Measurements from ENCODE around the gene HDAC9. TPM values are rescaled to one million over a fixed set of nuclear protein-coding genes. Genes with fewer than 3 reads are reported as not detected.

Gene HDAC9
- total and polyA plus RNA-seq, 2 of the 13 experiments (the other 11 are each of a cell fraction or from before 2014, with no cell fraction given): 0.05 to 0.07 TPM

DNA sequence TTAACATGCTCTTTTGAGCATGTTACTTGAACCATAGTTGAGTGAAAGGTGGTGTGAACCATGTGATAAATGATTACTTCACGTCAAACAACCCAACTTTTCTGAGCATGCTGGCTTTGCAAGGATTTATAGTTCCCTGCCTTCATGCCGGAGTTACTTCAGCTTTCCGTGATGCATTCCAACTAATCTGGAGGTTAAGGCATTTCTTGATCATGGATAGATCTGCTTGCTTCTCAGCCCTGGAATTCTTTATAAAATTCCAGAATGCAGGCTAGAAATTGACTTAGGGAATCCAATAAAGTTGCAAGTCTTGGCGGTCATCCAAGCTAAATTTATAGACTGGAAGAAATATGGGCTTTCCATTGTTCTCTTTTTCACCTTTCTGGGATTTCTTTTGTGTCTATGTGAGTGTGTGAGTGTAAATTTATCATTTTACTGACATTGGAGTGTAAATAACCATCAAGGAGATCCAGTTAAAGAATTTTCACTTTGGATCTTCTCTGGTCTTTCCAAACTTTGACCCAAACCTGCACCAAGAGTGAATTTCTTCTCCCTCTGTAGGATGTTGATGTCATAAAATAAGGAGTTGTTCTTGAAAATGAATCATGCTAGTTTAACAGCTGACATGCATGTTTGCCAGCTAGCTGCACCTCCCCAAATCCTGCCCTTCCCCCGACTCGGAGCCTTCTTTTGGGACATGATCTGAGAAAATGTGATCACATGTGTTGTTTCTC, 332.9 kb downstream of the HDAC9 start (continued):
- TF ChIP-seq ARID2 (CRISPR knock-in tag; IDR thresholded peaks at IDR 0.05; ENCODE audit: borderline replicate concordance): no peak

DNA sequence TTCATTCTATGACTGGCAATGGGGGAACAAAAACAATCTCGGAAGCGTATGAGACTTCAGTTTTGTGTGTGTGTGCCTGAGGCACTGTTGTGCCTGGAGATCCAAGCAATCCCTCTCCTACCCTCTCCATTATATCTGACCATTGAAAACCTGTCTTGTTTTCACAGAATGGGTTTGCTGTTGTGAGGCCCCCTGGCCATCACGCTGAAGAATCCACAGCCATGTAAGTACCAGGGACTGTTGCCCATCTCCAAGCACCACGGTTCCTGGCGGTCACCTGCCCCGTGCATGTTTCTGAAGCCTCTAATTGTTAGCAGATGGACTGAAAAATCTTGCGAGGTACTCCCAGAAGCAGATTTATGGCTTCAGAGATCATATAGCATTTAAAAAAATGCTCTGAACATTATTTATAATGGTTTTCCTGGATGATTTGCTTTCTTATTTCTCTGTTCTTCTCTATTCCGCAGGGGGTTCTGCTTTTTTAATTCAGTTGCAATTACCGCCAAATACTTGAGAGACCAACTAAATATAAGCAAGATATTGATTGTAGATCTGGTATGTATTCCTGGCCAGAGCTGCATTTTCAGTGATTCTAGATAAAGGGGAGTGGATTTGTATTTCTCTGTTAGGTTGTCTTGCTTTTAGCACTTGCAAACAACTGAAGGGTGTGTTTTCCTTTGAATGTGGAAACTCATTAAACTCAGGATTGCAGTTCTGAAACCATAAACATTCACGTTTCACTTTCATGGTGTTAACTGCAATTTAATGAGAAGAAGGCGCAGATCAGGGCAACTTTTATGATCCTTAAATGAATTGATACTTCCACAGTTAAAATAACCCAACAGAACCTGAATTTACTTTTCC, 333.7 kb downstream of the HDAC9 start:
- FAIRE-seq: no peak
- no TSS peak for BruUV-seq (replicated peaks)
- H3K9me3 ChIP-seq (ENCODE audit: low read length): peaks cover 39% of the 10 kb centered on the region
- DNase-seq (ENCODE audit: low spot score): no peak
- no peak overlapping the region for H3K9ac ChIP-seq (ENCODE audit: insufficient read depth, low read depth, low read length)
- WGBS (ENCODE audit: low lambda C conversion rate): 25% methylated on average over 11 of the region's 11 CpGs
- H3K4me1 ChIP-seq (ENCODE audit: insufficient read depth, low read length): no peaks in the 10 kb centered on the region
- intact Hi-C loops (cut with micrococcal nuclease; ENCODE audit: unreplicated experiment): no loop called here
- no peak for TF ChIP-seq KDM6A (CRISPR knock-in tag; IDR thresholded peaks at IDR 0.05; ENCODE audit: low read depth)
- in situ Hi-C loops (cut with HindIII; ENCODE audit: extremely low pct_ligation_motif_present, low pct_unique_long_range_greater_than_20kb): no loop called here
- no peak for ATAC-seq
- H3K27ac ChIP-seq (ENCODE audit: extremely low read length, insufficient read depth, low read length): no peak overlapping the region
- H4K20me1 ChIP-seq (ENCODE audit: insufficient read depth, low read length): no peaks in the 10 kb centered on the region
- no peaks in the 10 kb centered on the region for H3K27me3 ChIP-seq (ENCODE audit: control insufficient read depth in 1 of 2, insufficient read depth in 2 of 2, low read length in 2 of 2)
- H3K79me2 ChIP-seq (ENCODE audit: insufficient read depth, low read length): no peaks in the 10 kb centered on the region
- no peak overlapping the region for H3K4me3 ChIP-seq (replicated peaks in 1 of 3; ENCODE audit: insufficient read depth in 1 of 3, low read depth in 2 of 3, low read length in 3 of 3)
- H3K36me3 ChIP-seq (replicated peaks in 1 of 2; ENCODE audit: control insufficient read depth in 1 of 2, insufficient read depth in 2 of 2, low read length in 2 of 2): no peaks in the 10 kb centered on the region
- no peak overlapping the region for H3K4me2 ChIP-seq (ENCODE audit: low read depth, low read length)
- CTCF ChIA-PET (ENCODE audit: low intra/inter-chr PET ratio, low total read pairs): no interaction called here
- no peak overlapping the region for H2AFZ ChIP-seq (ENCODE audit: low read length)
- POLR2A ChIA-PET: no interaction called here

DNA sequence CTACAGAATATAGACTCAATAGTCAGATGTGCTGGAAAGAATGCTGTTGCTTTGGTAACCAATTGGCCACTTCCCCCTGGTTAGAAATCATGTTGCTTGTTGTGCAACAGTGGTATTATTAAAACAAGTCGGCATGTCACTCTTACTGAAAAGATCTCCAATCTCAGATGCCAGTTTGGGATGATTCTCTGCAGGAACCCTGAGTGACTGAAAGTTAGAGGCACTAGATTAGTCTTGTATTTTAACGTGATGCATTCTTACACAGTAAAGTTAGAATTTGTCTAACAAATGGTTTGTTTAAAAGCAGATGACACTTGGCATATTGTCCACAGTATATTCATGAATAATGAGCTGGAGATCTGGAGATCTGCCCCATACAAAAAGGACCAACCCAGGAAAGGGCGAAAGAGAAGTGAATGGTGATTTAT, 334.3 kb downstream of the HDAC9 start:
- no peak overlapping the region for H3K27ac ChIP-seq (ENCODE audit: extremely low read length, insufficient read depth, low read length)
- H3K9me3 ChIP-seq (ENCODE audit: low read length): peaks cover 38% of the 10 kb centered on the region
- ChIA-PET POLR2A (no interaction called here), CTCF (ENCODE audit: low intra/inter-chr PET ratio, low total read pairs) (no interaction called here)
- DNase-seq (ENCODE audit: low spot score): no peak
- H3K4me3 ChIP-seq (replicated peaks in 1 of 3; ENCODE audit: insufficient read depth in 1 of 3, low read depth in 2 of 3, low read length in 3 of 3): no peak overlapping the region
- no peaks in the 10 kb centered on the region for H4K20me1 ChIP-seq (ENCODE audit: insufficient read depth, low read length)
- H3K9ac ChIP-seq (ENCODE audit: insufficient read depth, low read depth, low read length): no peak overlapping the region
- in situ Hi-C loops (cut with HindIII; ENCODE audit: extremely low pct_ligation_motif_present, low pct_unique_long_range_greater_than_20kb): no loop called here
- H3K36me3 ChIP-seq (replicated peaks in 1 of 2; ENCODE audit: control insufficient read depth in 1 of 2, insufficient read depth in 2 of 2, low read length in 2 of 2): no peaks in the 10 kb centered on the region
- no peaks in the 10 kb centered on the region for H3K79me2 ChIP-seq (ENCODE audit: insufficient read depth, low read length)
- no TSS peak for BruUV-seq (replicated peaks)
- no peaks in the 10 kb centered on the region for H3K27me3 ChIP-seq (ENCODE audit: control insufficient read depth in 1 of 2, insufficient read depth in 2 of 2, low read length in 2 of 2)
- intact Hi-C loops (cut with micrococcal nuclease; ENCODE audit: unreplicated experiment): no loop called here
- ATAC-seq: no peak
- FAIRE-seq: no peak
- no peak overlapping the region for H3K4me2 ChIP-seq (ENCODE audit: low read depth, low read length)
- no peak for TF ChIP-seq NR2F2 (IDR thresholded peaks at IDR 0.05; ENCODE audit: borderline replicate concordance, low read depth)
- TF ChIP-seq ONECUT2 (CRISPR knock-in tag; IDR thresholded peaks at IDR 0.05): no peak
- no peak for TF ChIP-seq ZC3H13 (CRISPR knock-in tag; IDR thresholded peaks at IDR 0.05)
- TF ChIP-seq SMYD3 (CRISPR knock-in tag; IDR thresholded peaks at IDR 0.05): no peak
- TF ChIP-seq FOXK1 (CRISPR knock-in tag; IDR thresholded peaks at IDR 0.05; ENCODE audit: borderline replicate concordance, low read depth): no peak
- TF ChIP-seq ZBTB20 (CRISPR knock-in tag; IDR thresholded peaks at IDR 0.05; ENCODE audit: borderline replicate concordance, low read depth): no peak
- H2AFZ ChIP-seq (ENCODE audit: low read length): no peak overlapping the region
- WGBS (ENCODE audit: low lambda C conversion rate): 3% methylated on average over 3 of the region's 3 CpGs
- no peaks in the 10 kb centered on the region for H3K4me1 ChIP-seq (ENCODE audit: insufficient read depth, low read length)
